Erythroblast (primary cell): ENCODE data around the gene SMURF2.

Experiments used
- DNase-seq, 2 experiments: peaks; one replicate each; lab custom pipeline; 2025; lab: John Stamatoyannopoulos, UW
- GATA1 ChIP-seq: IDR thresholded peaks from 2 replicates; pipeline ENCODE4 v1.6.1; 2011; ENCODE audit warnings: low read depth, mild to moderate bottlenecking, control low read depth, low read length, moderate library complexity
- POLR2A ChIP-seq: IDR thresholded peaks from 2 replicates; pipeline ENCODE4 v1.6.1; 2011; ENCODE audit warnings: mild to moderate bottlenecking, low read length

Gene SMURF2

GRCh38 chr17:64498308-64499203, 163.6 kb downstream of the SMURF2 start:
- no peak for DNase-seq
- TF ChIP-seq GATA1, result no peak
- TF ChIP-seq POLR2A, result peak; percentile 58

GRCh38 chr17:64497565-64498035, 164.5 kb downstream of the SMURF2 start:
- TF ChIP-seq POLR2A (no peak), GATA1 (no peak)

GRCh38 chr17:64496786-64497564, 165.1 kb downstream of the SMURF2 start, which contains the start of gene POLG2:
Gene POLG2, minus strand, starts transcription at chr17:64497054. Its CDS starts 86 bp downstream, at chr17:64496968.
- TF ChIP-seq GATA1, result no peak
- TF ChIP-seq POLR2A, result peak; percentile 91
- peak; percentile 95 to 96 for DNase-seq

More at GRCh38 chr17:64497565-64498035, 164.5 kb downstream of the SMURF2 start:
- no peak for DNase-seq

- TF ChIP-seq GATA1 (no peak), POLR2A (no peak)
- no peak for DNase-seq
Measured at GRCh38 chr17:64496348-64496785, 165.7 kb downstream of the SMURF2 start.
